PC-9 (cell line): ENCODE results near the gene PGBD5. TPM values are rescaled to one million over a fixed set of nuclear protein-coding genes. Genes with fewer than 3 reads are reported as not detected.

ENCODE experiments used
- BruUV-seq: library from RNA; stranded (reverse); fragments of 400-500 nt; replicated peaks from 2 replicates; lab custom pipeline; 2021; lab: Mats Ljungman, UMichigan
- CTCF ChIA-PET: fragments of 300-600 bp; sonication (Branson Sonifier 250); formaldehyde crosslinking; loops from one replicate; lab custom pipeline; 2022; ENCODE audit warnings: antibody characterized with exemption; lab: Charles Lee
- POLR2A ChIA-PET: fragments of 300-600 bp; sonication (Branson Sonifier 250); formaldehyde crosslinking; loops from one replicate; lab custom pipeline; 2022; ENCODE audit warnings: antibody characterized with exemption; ENCODE audit not compliant: unreplicated experiment; lab: Charles Lee
- DNase-seq, 2 experiments: peaks; one replicate each; pipeline versions ENCODE4 v3.0.0 to v3.0.0-alpha.2; 2015 to 2022; ENCODE audit warnings: mixed read lengths in 1 of 2
- H2AFZ ChIP-seq: fragments of 200-600 bp; sonication (generic); 2 replicates; pipeline ENCODE4 v1.8.1; 2017; ENCODE audit warnings: antibody characterized with exemption
- H3F3A ChIP-seq: fragments of 200-600 bp; sonication (generic); 2 replicates; pipeline ENCODE4 v1.8.1; 2017; ENCODE audit warnings: antibody characterized with exemption, mild to moderate bottlenecking, low read depth; ENCODE audit not compliant: insufficient read depth
- H3K27ac ChIP-seq: fragments of 200-600 bp; sonication (generic); 2 replicates; pipeline ENCODE4 v1.6.1; 2016; ENCODE audit warnings: mixed run types
- H3K27me3 ChIP-seq: fragments of 200-600 bp; sonication (generic); 2 replicates; pipeline ENCODE4 v1.6.1; 2016; ENCODE audit warnings: low read depth, mixed run types; ENCODE audit not compliant: insufficient read depth
- H3K36me3 ChIP-seq: fragments of 200-600 bp; sonication (generic); 2 replicates; pipeline ENCODE4 v1.6.1; 2016; ENCODE audit warnings: low read depth, mixed run types
- H3K4me1 ChIP-seq: fragments of 200-600 bp; sonication (generic); replicated peaks from 2 replicates; pipeline ENCODE4 v1.6.1; 2016; ENCODE audit warnings: mixed run types; ENCODE audit not compliant: insufficient read depth
- H3K4me2 ChIP-seq: fragments of 200-600 bp; sonication (generic); 2 replicates; pipeline ENCODE4 v1.6.1; 2017; ENCODE audit warnings: mixed run types
- H3K4me3 ChIP-seq: fragments of 200-600 bp; sonication (generic); 2 replicates; pipeline ENCODE4 v1.6.1; 2016; ENCODE audit warnings: mixed run types
- H3K79me2 ChIP-seq: fragments of 200-600 bp; sonication (generic); 2 replicates; pipeline ENCODE4 v1.6.1; 2017; ENCODE audit warnings: low read depth, mixed run types
- H3K9me2 ChIP-seq: fragments of 200-600 bp; sonication (generic); 2 replicates; pipeline ENCODE4 v1.8.1; 2017; ENCODE audit warnings: mild to moderate bottlenecking; ENCODE audit not compliant: insufficient read depth
- H3K9me3 ChIP-seq: fragments of 200-600 bp; sonication (generic); 2 replicates; pipeline ENCODE4 v1.8.1; 2016; ENCODE audit warnings: low read depth; ENCODE audit not compliant: insufficient read depth
- H4K20me1 ChIP-seq: fragments of 200-600 bp; sonication (generic); 2 replicates; pipeline ENCODE4 v1.8.1; 2017; ENCODE audit not compliant: insufficient read depth
- EZH2 ChIP-seq: fragments of 200-600 bp; sonication (generic); IDR thresholded peaks from 2 replicates; pipeline ENCODE4 v1.8.0; 2017; ENCODE audit warnings: antibody characterized with exemption, low read depth
- intact Hi-C: fragments of 100-400 bp; cut with micrococcal nuclease; formaldehyde crosslinking; loops from one replicate; pipeline ENCODE4 v1.10.0; 2022; ENCODE audit not compliant: unreplicated experiment
- total RNA-seq: library from RNA; stranded (reverse); gene quantifications from 2 replicates; pipeline ENCODE4 v1.2.3, GENCODE V29; 2021
- TF ChIP-seq, protein P1 (sequence below): fragments of 200-600 bp; sonication (generic); conservative IDR thresholded peaks from 2 replicates; pipeline ENCODE4 v1.6.1; 2017; ENCODE audit warnings: mixed run types, antibody characterized with exemption, mild to moderate bottlenecking, moderate library complexity

Gene PGBD5
- total RNA-seq, 1 experiment from 2014 or later: not detected

DNA sequence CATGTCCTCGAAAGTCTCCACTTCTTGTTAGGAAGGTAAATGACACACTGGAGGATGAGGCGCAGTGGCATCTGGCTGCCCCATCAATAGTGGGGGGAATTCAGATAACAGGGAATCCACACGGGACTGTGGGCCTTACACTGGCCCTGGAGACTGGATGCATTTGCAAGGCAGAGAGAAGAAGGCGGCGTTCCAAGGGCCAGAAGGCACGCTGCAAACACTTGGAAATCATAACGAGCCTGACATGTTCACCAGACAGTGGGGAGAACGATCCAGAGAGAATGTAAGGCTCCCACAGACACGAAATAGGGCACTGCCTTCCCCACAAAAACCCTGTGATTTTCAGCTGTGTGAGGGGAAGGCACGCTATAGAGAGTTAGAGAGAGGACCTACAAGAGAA is 70.5 kb downstream of the PGBD5 start:
- Histone ChIP-seq H3F3A (peaks cover 4% of the 10 kb centered on the region), H3K4me1 (peaks cover 14% of the 10 kb centered on the region), H3K9me2 (no peaks in the 10 kb centered on the region), H3K4me2 (no peak overlapping the region), H3K36me3 (no peaks in the 10 kb centered on the region), H3K27ac (no peak overlapping the region), H4K20me1 (no peaks in the 10 kb centered on the region), H3K79me2 (no peaks in the 10 kb centered on the region), H3K4me3 (no peak overlapping the region), H3K9me3 (0 out of 2 replicates have a peak, but pooled peaks cover 1% of the 10 kb centered on the region), H3K27me3 (no peaks in the 10 kb centered on the region), H2AFZ (no peak overlapping the region)
- DNase-seq: no peak
- BruUV-seq: no TSS peak
- intact Hi-C loops: no loop called here
- POLR2A ChIA-PET: no interaction called here
- CTCF ChIA-PET: no interaction called here
- no peak for TF ChIP-seq EZH2
- TF ChIP-seq, protein P1, sequence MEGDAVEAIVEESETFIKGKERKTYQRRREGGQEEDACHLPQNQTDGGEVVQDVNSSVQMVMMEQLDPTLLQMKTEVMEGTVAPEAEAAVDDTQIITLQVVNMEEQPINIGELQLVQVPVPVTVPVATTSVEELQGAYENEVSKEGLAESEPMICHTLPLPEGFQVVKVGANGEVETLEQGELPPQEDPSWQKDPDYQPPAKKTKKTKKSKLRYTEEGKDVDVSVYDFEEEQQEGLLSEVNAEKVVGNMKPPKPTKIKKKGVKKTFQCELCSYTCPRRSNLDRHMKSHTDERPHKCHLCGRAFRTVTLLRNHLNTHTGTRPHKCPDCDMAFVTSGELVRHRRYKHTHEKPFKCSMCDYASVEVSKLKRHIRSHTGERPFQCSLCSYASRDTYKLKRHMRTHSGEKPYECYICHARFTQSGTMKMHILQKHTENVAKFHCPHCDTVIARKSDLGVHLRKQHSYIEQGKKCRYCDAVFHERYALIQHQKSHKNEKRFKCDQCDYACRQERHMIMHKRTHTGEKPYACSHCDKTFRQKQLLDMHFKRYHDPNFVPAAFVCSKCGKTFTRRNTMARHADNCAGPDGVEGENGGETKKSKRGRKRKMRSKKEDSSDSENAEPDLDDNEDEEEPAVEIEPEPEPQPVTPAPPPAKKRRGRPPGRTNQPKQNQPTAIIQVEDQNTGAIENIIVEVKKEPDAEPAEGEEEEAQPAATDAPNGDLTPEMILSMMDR: no peak

DNA sequence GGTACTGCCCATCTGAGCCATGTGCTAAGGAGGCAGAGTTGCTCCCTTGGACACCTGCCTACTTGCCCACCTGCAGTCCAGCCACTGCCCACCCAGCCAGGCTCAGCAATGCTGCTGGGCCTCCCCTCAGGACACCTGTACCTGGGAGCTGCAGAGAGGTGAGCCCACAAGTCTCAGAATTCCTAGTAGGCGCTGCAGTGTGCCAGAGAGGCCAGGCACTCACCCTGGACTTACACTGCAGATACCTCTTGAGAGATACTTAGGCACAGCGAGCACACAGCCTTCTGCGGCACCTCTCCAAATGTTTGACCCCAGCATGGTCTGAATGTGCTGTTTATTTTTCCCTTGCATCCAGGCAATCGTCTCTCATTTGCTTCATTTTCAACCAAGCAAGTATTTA is 71.0 kb downstream of the PGBD5 start:
- no peaks in the 10 kb centered on the region; the same call in 1 of the 2 replicates for H3F3A ChIP-seq
- intact Hi-C loops: no loop called here
- no peaks in the 10 kb centered on the region for H3K36me3 ChIP-seq
- ChIA-PET CTCF (no interaction called here), POLR2A (no interaction called here)
- no peak overlapping the region for H3K4me3 ChIP-seq
- H3K27me3 ChIP-seq: no peaks in the 10 kb centered on the region
- no peak overlapping the region for H3K4me2 ChIP-seq
- no peak for DNase-seq
- no peaks in the 10 kb centered on the region for H3K79me2 ChIP-seq
- TF ChIP-seq EZH2: no peak
- TF ChIP-seq, protein P1: no peak
- no peaks in the 10 kb centered on the region for H4K20me1 ChIP-seq
- H3K9me2 ChIP-seq: no peaks in the 10 kb centered on the region
- no peaks in the 10 kb centered on the region for H3K9me3 ChIP-seq
- no peak overlapping the region for H3K27ac ChIP-seq
- BruUV-seq: no TSS peak
- H2AFZ ChIP-seq: no peak overlapping the region
- peaks cover 11% of the 10 kb centered on the region for H3K4me1 ChIP-seq

DNA sequence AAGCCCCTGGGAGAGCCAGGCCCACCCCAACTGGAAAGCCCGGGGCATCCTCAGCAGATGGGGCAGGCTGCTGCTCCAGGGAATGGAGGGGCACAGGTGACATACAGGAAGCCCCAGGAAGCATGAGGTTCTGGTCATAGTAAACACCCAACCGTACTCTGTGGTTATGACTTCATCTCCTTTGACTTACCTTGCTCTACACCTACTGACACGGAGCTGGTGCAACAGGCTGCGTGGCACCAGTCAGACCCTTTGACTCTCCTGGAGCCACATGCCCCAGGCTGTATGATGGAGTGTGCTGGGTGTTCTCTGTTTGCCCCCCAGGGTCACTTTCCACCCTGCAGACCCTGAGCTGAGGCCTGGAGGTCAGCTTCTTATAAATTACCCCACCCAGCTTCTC is 72.1 kb downstream of the PGBD5 start:
- CTCF ChIA-PET: no interaction called here
- H3K4me1 ChIP-seq: no peaks in the 10 kb centered on the region
- 0 out of 2 replicates have a peak, but pooled peaks cover under 1% of the 10 kb centered on the region for H3K27me3 ChIP-seq
- no peak overlapping the region for H3K27ac ChIP-seq
- no peak for DNase-seq
- no peaks in the 10 kb centered on the region for H3K9me2 ChIP-seq
- H3K36me3 ChIP-seq: no peaks in the 10 kb centered on the region
- no peaks in the 10 kb centered on the region for H3F3A ChIP-seq
- intact Hi-C loops: no loop called here
- no peaks in the 10 kb centered on the region for H3K79me2 ChIP-seq
- BruUV-seq: no TSS peak
- H2AFZ ChIP-seq: no peak overlapping the region
- POLR2A ChIA-PET: no interaction called here
- H4K20me1 ChIP-seq: no peaks in the 10 kb centered on the region
- no peak overlapping the region for H3K4me2 ChIP-seq
- no peak overlapping the region for H3K4me3 ChIP-seq
- H3K9me3 ChIP-seq: no peaks in the 10 kb centered on the region
- TF ChIP-seq EZH2: no peak
- TF ChIP-seq, protein P1: no peak
